Fibroblast of lung (primary cell): Measurements from ENCODE around the gene EIF2AK2. TPM values are rescaled to one million over a fixed set of nuclear protein-coding genes. Genes with fewer than 3 reads are reported as not detected.

Experiments
- DNase-seq, 2 donors: peaks; one replicate each; pipeline versions ENCODE4 v3.0.0 to v3.0.0-alpha.2; 2010; ENCODE audit warnings: low read depth in 2 of 2
- H2AFZ ChIP-seq: 2 replicates; pipeline ENCODE4 v1.5.1; 2012; ENCODE audit warnings: low read length, control low read depth, inconsistent platforms
- H3K27ac ChIP-seq: 2 replicates; pipeline ENCODE4 v1.5.1; 2011; ENCODE audit warnings: low read length, control low read depth; ENCODE audit not compliant: insufficient read depth
- H3K27me3 ChIP-seq: 2 replicates; pipeline ENCODE4 v1.5.1; 2011; ENCODE audit warnings: mild to moderate bottlenecking, low read length; ENCODE audit not compliant: control insufficient read depth, insufficient read depth
- H3K36me3 ChIP-seq: 2 replicates; pipeline ENCODE4 v1.5.1; 2011; ENCODE audit warnings: low read length; ENCODE audit not compliant: control insufficient read depth, insufficient read depth
- H3K4me1 ChIP-seq: 2 replicates; pipeline ENCODE4 v1.5.1; 2011; ENCODE audit warnings: low read length; ENCODE audit not compliant: control insufficient read depth, insufficient read depth; ENCODE audit errors: extremely low read depth
- H3K4me2 ChIP-seq: 2 replicates; pipeline ENCODE4 v1.5.1; 2011; ENCODE audit warnings: low read length, control low read depth; ENCODE audit not compliant: insufficient read depth; ENCODE audit errors: extremely low read depth
- H3K4me3 ChIP-seq, 4 experiments: fragments of 200-600 bp in 1 of 4; sonication (generic) in 1 of 4; replicated peaks in 1 of 4; 2 replicates each; pipeline ENCODE4 v1.5.1; 2011 to 2016; ENCODE audit warnings: low read length in 4 of 4, low read depth in 3 of 4, mild to moderate bottlenecking in 3 of 4, control low read depth in 2 of 4, inconsistent platforms in 1 of 4, mixed read lengths in 1 of 4; ENCODE audit not compliant: insufficient read depth in 1 of 4; ENCODE audit errors: control extremely low read depth in 1 of 4
- H3K79me2 ChIP-seq: 2 replicates; pipeline ENCODE4 v1.5.1; 2012; ENCODE audit warnings: mild to moderate bottlenecking, low read length, inconsistent platforms; ENCODE audit not compliant: control insufficient read depth, insufficient read depth
- H3K9ac ChIP-seq: 2 replicates; pipeline ENCODE4 v1.5.1; 2011; ENCODE audit warnings: mild to moderate bottlenecking, low read length, control low read depth; ENCODE audit not compliant: insufficient read depth
- H3K9me3 ChIP-seq: 2 replicates; pipeline ENCODE4 v1.5.1; 2012; ENCODE audit warnings: low read depth, low read length; ENCODE audit not compliant: control insufficient read depth, insufficient read depth
- H4K20me1 ChIP-seq: 2 replicates; pipeline ENCODE4 v1.5.1; 2011; ENCODE audit warnings: low read length; ENCODE audit not compliant: control insufficient read depth, insufficient read depth; ENCODE audit errors: extremely low read depth
- CTCF ChIP-seq, 2 donors: IDR thresholded peaks in 1 of 2; conservative IDR thresholded peaks in 1 of 2; 1 replicate in 1 of 2; 2 replicates in 1 of 2; pipeline ENCODE4 v1.5.1; 2011 to 2012; ENCODE audit warnings: low read length in 2 of 2, control low read depth in 1 of 2, inconsistent platforms in 1 of 2, low read depth in 1 of 2, mild to moderate bottlenecking in 1 of 2
- EZH2 ChIP-seq: IDR thresholded peaks from 2 replicates; pipeline ENCODE4 v1.5.1; 2012; ENCODE audit warnings: low read length, control low read depth, mild to moderate bottlenecking; ENCODE audit errors: missing control alignments
- polyA plus RNA-seq, 2 donors: library from polyadenylated mRNA; depleted of rRNA in 1 of 2; stranded (reverse) in 1 of 2; unstranded in 1 of 2; fragments of >200 nt; gene quantifications; 2 replicates each; pipeline ENCODE4 v1.2.1, GENCODE V29; 2011 to 2012; ENCODE audit warnings: missing spikeins in 1 of 2
- total RNA-seq: library from RNA; depleted of rRNA; stranded (reverse); fragments of >200 nt; gene quantifications from 2 replicates; pipeline ENCODE4 v1.2.1, GENCODE V29; 2014

Gene EIF2AK2
- total and polyA plus RNA-seq, 2 donors (not counting 1 experiment from before 2014, with no cell fraction given): 32.0 to 39.9 TPM

- Histone ChIP-seq H3K27me3 (no peaks in the 10 kb centered on the region), H3K9me3 (no peaks in the 10 kb centered on the region), H3K4me1 (no peaks in the 10 kb centered on the region), H4K20me1 (no peaks in the 10 kb centered on the region), H3K79me2 (no peaks in the 10 kb centered on the region), H3K4me3 (no peak overlapping the region), H3K9ac (no peak overlapping the region), H3K27ac (no peak overlapping the region), H3K36me3 (peaks cover 2% of the 10 kb centered on the region), H3K4me2 (no peak overlapping the region), H2AFZ (no peak overlapping the region)
- DNase-seq: no peak
- TF ChIP-seq CTCF (conservative IDR thresholded peaks at IDR 0.05 in 1 of 2, IDR thresholded peaks at IDR 0.05 in 1 of 2; ENCODE audit: low read depth in 1 of 2, low read length in 2 of 2): no peak
- TF ChIP-seq EZH2: no peak
Measured at GRCh38 chr2:37052600-37053332, 104.0 kb downstream of the EIF2AK2 start.

Other genes with a start within 250 kb of the EIF2AK2 start
- 13.4 and 13.7 TPM in 2 replicates for gene STRN, start 190.4 kb downstream of the EIF2AK2 start, total RNA-seq
- 17.5 and 19.9 TPM in 2 replicates for gene STRN, start 190.4 kb downstream of the EIF2AK2 start, polyA plus RNA-seq
- gene HEATR5B, start 72.6 kb downstream of the EIF2AK2 start, total RNA-seq: 16.7 and 22.0 TPM in 2 replicates
- 11.5 and 15.7 TPM in 2 replicates for gene HEATR5B, start 72.6 kb downstream of the EIF2AK2 start, polyA plus RNA-seq
- 5.9 and 6.4 TPM in 2 replicates for gene GPATCH11, start 72.5 kb downstream of the EIF2AK2 start, total RNA-seq
- gene GPATCH11, start 72.5 kb downstream of the EIF2AK2 start, polyA plus RNA-seq: 7.2 and 7.9 TPM in 2 replicates
- not detected in 2 replicates for gene SULT6B1, start 31.7 kb upstream of the EIF2AK2 start, total RNA-seq
- not detected in 2 replicates for gene SULT6B1, start 31.7 kb upstream of the EIF2AK2 start, polyA plus RNA-seq
- gene CEBPZOS, start 39.5 kb upstream of the EIF2AK2 start, total RNA-seq: 12.6 and 16.8 TPM in 2 replicates
- 50.0 and 55.3 TPM in 2 replicates for gene CEBPZOS, start 39.5 kb upstream of the EIF2AK2 start, polyA plus RNA-seq
- 48.9 and 62.4 TPM in 2 replicates for gene CEBPZ, start 74.6 kb upstream of the EIF2AK2 start, total RNA-seq
- 19.9 and 24.8 TPM in 2 replicates for gene CEBPZ, start 74.6 kb upstream of the EIF2AK2 start, polyA plus RNA-seq
- gene NDUFAF7, start 74.7 kb upstream of the EIF2AK2 start, total RNA-seq: 16.9 and 18.7 TPM in 2 replicates
- gene NDUFAF7, start 74.7 kb upstream of the EIF2AK2 start, polyA plus RNA-seq: 12.8 and 16.8 TPM in 2 replicates
- 51.4 and 67.7 TPM in 2 replicates for gene PRKD3, start 167.9 kb upstream of the EIF2AK2 start, total RNA-seq
- 31.3 and 48.0 TPM in 2 replicates for gene PRKD3, start 167.9 kb upstream of the EIF2AK2 start, polyA plus RNA-seq
- 3.9 and 8.4 TPM in 2 replicates for gene QPCT, start 187.7 kb upstream of the EIF2AK2 start, total RNA-seq
- gene QPCT, start 187.7 kb upstream of the EIF2AK2 start, polyA plus RNA-seq: 5.4 and 6.1 TPM in 2 replicates